Hepatocyte (in vitro differentiated cells): ENCODE results near the gene KNDC1. TPM values are rescaled to one million over a fixed set of nuclear protein-coding genes. Genes with fewer than 3 reads are reported as not detected.

Source experiments
- DNase-seq: peaks from one replicate; pipeline ENCODE4 v3.0.0-alpha.2; 2016; ENCODE audit warnings: low spot score
- H2AFZ ChIP-seq: fragments of 200-600 bp; sonication (generic); 2 replicates; pipeline ENCODE4 v1.6.0; 2016; ENCODE audit warnings: antibody characterized with exemption, mild to moderate bottlenecking
- H3K27ac ChIP-seq: fragments of 200-600 bp; sonication (generic); 2 replicates; pipeline ENCODE4 v1.5.1; 2016; ENCODE audit warnings: mild to moderate bottlenecking
- H3K27me3 ChIP-seq: fragments of 200-600 bp; sonication (generic); 2 replicates; pipeline ENCODE4 v1.6.1; 2016
- H3K36me3 ChIP-seq: fragments of 200-600 bp; sonication (generic); replicated peaks from 2 replicates; pipeline ENCODE4 v1.5.1; 2016; ENCODE audit warnings: low read depth; ENCODE audit not compliant: insufficient read depth
- H3K4me1 ChIP-seq: fragments of 200-600 bp; sonication (generic); 2 replicates; pipeline ENCODE4 v1.5.1; 2016; ENCODE audit warnings: mild to moderate bottlenecking, moderate library complexity; ENCODE audit not compliant: insufficient read depth
- H3K4me2 ChIP-seq: fragments of 200-600 bp; sonication (generic); 2 replicates; pipeline ENCODE4 v1.6.0; 2016
- H3K4me3 ChIP-seq: fragments of 200-600 bp; sonication (generic); 2 replicates; pipeline ENCODE4 v1.5.1; 2016; ENCODE audit warnings: mild to moderate bottlenecking
- H3K79me2 ChIP-seq: fragments of 200-600 bp; sonication (generic); 2 replicates; pipeline ENCODE4 v1.6.0; 2017; ENCODE audit warnings: mild to moderate bottlenecking
- H3K9me2 ChIP-seq: fragments of 200-600 bp; sonication (generic); replicated peaks from 2 replicates; pipeline ENCODE4 v1.6.0; 2017; ENCODE audit warnings: mild to moderate bottlenecking; ENCODE audit not compliant: insufficient read depth
- H3K9me3 ChIP-seq: fragments of 200-600 bp; sonication (generic); 2 replicates; pipeline ENCODE4 v1.5.1; 2016; ENCODE audit warnings: low read depth, mild to moderate bottlenecking
- H4K20me1 ChIP-seq: fragments of 200-600 bp; sonication (generic); 2 replicates; pipeline ENCODE4 v1.6.0; 2016; ENCODE audit warnings: mild to moderate bottlenecking; ENCODE audit not compliant: insufficient read depth, poor library complexity, severe bottlenecking
- CTCF ChIP-seq: fragments of 200-600 bp; sonication (generic); IDR thresholded peaks from 2 replicates; pipeline ENCODE4 v1.5.1; 2016; ENCODE audit warnings: antibody characterized with exemption, mild to moderate bottlenecking; ENCODE audit not compliant: poor library complexity
- EZH2 ChIP-seq: fragments of 200-600 bp; sonication (generic); IDR thresholded peaks from 2 replicates; pipeline ENCODE4 v1.6.1; 2016; ENCODE audit warnings: antibody characterized with exemption, mild to moderate bottlenecking, borderline replicate concordance
- EZH2phosphoT487 ChIP-seq: fragments of 200-600 bp; sonication (generic); IDR thresholded peaks from one replicate; pipeline ENCODE4 v1.6.1; 2018; ENCODE audit warnings: antibody characterized with exemption, mild to moderate bottlenecking, low read depth, moderate library complexity; ENCODE audit not compliant: unreplicated experiment, severe bottlenecking
- WGBS: methylation state at CpG from one replicate; pipeline ENCODE4 v1.1.6; 2016; ENCODE audit warnings: low lambda C conversion rate; ENCODE audit errors: missing lambda C conversion rate; 5-methylcytosine and 5-hydroxymethylcytosine counted together
- polyA plus RNA-seq: library from polyadenylated mRNA; unstranded; fragments of >200 nt; fragmentation: Nextera tagmentation; extraction: Ambion mirVana; gene quantifications from 2 replicates; pipeline ENCODE4 v1.2.1, GENCODE V29; 2016
- total RNA-seq: library from RNA; depleted of rRNA; stranded (reverse); fragments of >200 nt; gene quantifications from 2 replicates; pipeline ENCODE4 v1.2.3, GENCODE V29; 2014

The KNDC1 gene
- total and polyA plus RNA-seq, 2 experiments from 2014 or later = 3.8 to 4.3 TPM

- no peaks in the 10 kb centered on the region for H3K79me2 ChIP-seq
- H3K36me3 ChIP-seq = no peaks in the 10 kb centered on the region
- H3K9me3 ChIP-seq = no peaks in the 10 kb centered on the region
- 87% methylated on average over 24 of the region's 38 CpGs for WGBS
- no peak overlapping the region for H2AFZ ChIP-seq
- H3K4me3 ChIP-seq = no peak overlapping the region
- H3K4me1 ChIP-seq = no peaks in the 10 kb centered on the region
- TF ChIP-seq EZH2 (no peak), CTCF (no peak), EZH2phosphoT487 (no peak)
- H3K27ac ChIP-seq = no peak overlapping the region
- H3K27me3 ChIP-seq = no peaks in the 10 kb centered on the region
- H3K9me2 ChIP-seq = no peaks in the 10 kb centered on the region
- no peaks in the 10 kb centered on the region for H4K20me1 ChIP-seq
- DNase-seq = no peak
- no peak overlapping the region for H3K4me2 ChIP-seq
Measured at GRCh38 chr10:133187906-133188681, 28.1 kb downstream of the KNDC1 start.

- WGBS = 93% methylated on average over 17 of the region's 22 CpGs
- H3K9me2 ChIP-seq = no peaks in the 10 kb centered on the region
Measured at GRCh38 chr10:133189256-133189655, 29.2 kb downstream of the KNDC1 start.

GRCh38 chr10:133189726-133190125 lies 29.7 kb downstream of the KNDC1 start:
- Histone ChIP-seq H3K36me3 (no peaks in the 10 kb centered on the region), H3K9me2 (no peaks in the 10 kb centered on the region), H3K9me3 (no peaks in the 10 kb centered on the region), H3K27ac (no peak overlapping the region), H4K20me1 (no peaks in the 10 kb centered on the region), H2AFZ (no peak overlapping the region), H3K4me2 (no peak overlapping the region), H3K4me1 (no peaks in the 10 kb centered on the region), H3K27me3 (no peaks in the 10 kb centered on the region), H3K4me3 (no peak overlapping the region), H3K79me2 (no peaks in the 10 kb centered on the region)
- TF ChIP-seq EZH2 = no peak
- TF ChIP-seq EZH2phosphoT487 = no peak
- TF ChIP-seq CTCF = no peak
- no peak for DNase-seq
- 94% methylated on average over 8 of the region's 14 CpGs for WGBS

More at GRCh38 chr10:133189256-133189655, 29.2 kb downstream of the KNDC1 start:
- H4K20me1 ChIP-seq = no peaks in the 10 kb centered on the region
- no peaks in the 10 kb centered on the region for H3K9me3 ChIP-seq
- no peak for DNase-seq
- no peaks in the 10 kb centered on the region for H3K36me3 ChIP-seq
- no peak overlapping the region for H3K4me3 ChIP-seq
- H3K27me3 ChIP-seq = no peaks in the 10 kb centered on the region
- no peaks in the 10 kb centered on the region for H3K79me2 ChIP-seq
- no peak for TF ChIP-seq EZH2
- no peak for TF ChIP-seq EZH2phosphoT487
- no peak for TF ChIP-seq CTCF
- H3K4me2 ChIP-seq = no peak overlapping the region
- no peaks in the 10 kb centered on the region for H3K4me1 ChIP-seq
- H2AFZ ChIP-seq = no peak overlapping the region
- no peak overlapping the region for H3K27ac ChIP-seq
